HG02588 (cell line): ENCODE results near the gene TMEFF1.

Experiments
- ATAC-seq: cut with Tn5 transposase; IDR thresholded peaks from one replicate; pipeline ENCODE4 v1.9.1; 2021; ENCODE audit warnings: mild to moderate bottlenecking, moderate library complexity; ENCODE audit not compliant: unreplicated experiment

Gene TMEFF1

GRCh38 chr9:100447041-100447440 lies 25.9 kb upstream of the TMEFF1 start:
- no peak for ATAC-seq

DNA sequence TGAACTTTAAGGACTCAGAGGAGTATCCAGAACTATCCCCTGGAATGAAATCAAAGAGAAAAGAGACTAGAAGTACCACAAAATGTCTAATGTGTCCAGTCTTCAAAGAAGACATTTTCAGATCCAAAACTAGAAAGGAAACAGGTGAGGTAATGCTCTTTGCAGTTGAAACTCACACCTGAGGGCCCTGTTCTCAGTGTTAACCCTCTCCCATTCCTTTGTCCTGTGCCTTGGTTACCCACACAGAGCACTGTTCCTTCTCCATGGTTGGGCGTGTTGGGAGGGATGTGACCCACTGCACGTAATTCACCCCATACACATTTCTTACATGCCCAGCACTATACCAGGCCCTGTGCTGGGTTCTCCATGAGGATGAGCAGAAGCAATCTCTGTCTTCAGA lies 24.7 kb upstream of the TMEFF1 start:
- ATAC-seq: no peak

DNA sequence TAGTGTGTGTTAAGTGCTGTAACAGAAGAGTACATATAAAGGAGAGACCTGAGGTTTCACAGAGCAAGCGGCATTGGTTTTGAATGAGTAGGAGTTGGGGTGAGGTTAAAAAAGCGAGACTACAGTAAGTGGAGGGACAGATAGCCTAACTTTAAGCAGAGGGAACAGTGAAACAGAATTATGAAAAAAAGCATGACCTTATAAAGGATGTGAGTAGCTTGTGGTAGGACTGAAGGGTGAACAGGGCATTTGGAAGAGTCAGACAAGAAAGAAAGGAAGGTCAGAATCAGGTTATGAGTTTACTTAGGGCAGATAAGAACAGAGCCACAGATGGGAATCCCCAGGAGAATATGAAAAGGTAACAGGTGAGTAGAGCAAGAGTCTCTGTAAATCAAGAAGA lies 23.5 kb upstream of the TMEFF1 start:
- ATAC-seq: peak; percentile 54

GRCh38 chr9:100452894-100453293 lies 20.1 kb upstream of the TMEFF1 start:
- ATAC-seq: no peak

DNA sequence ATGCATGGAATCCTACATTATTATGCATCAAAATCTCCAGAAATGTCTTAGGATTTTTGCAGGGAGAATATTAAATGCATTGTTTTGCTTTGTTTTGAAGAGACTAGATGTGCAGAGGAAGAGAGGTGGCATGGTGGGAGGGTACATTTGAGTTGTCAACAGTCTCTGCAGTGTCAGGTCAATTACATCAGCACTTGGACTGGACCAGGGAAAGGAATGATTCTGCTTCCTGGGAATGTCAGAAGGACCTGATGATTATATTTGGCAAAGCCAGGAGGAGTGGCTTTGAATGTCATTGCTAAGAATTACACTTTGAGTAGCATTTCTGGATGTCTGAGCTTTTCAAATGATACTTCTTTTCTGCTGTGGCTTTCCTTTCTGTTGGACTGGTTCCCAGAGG lies 17.5 kb upstream of the TMEFF1 start:
- ATAC-seq: no peak

- ATAC-seq: no peak
These were observed 15.4 kb upstream of the TMEFF1 start for GRCh38 chr9:100457517-100457916.

GRCh38 chr9:100459963-100460362 lies 13.0 kb upstream of the TMEFF1 start:
- ATAC-seq: no peak

GRCh38 chr9:100465274-100465673 lies 7.7 kb upstream of the TMEFF1 start:
- ATAC-seq: no peak

- ATAC-seq: no peak
These were observed 7.2 kb upstream of the TMEFF1 start for GRCh38 chr9:100465761-100466160.

DNA sequence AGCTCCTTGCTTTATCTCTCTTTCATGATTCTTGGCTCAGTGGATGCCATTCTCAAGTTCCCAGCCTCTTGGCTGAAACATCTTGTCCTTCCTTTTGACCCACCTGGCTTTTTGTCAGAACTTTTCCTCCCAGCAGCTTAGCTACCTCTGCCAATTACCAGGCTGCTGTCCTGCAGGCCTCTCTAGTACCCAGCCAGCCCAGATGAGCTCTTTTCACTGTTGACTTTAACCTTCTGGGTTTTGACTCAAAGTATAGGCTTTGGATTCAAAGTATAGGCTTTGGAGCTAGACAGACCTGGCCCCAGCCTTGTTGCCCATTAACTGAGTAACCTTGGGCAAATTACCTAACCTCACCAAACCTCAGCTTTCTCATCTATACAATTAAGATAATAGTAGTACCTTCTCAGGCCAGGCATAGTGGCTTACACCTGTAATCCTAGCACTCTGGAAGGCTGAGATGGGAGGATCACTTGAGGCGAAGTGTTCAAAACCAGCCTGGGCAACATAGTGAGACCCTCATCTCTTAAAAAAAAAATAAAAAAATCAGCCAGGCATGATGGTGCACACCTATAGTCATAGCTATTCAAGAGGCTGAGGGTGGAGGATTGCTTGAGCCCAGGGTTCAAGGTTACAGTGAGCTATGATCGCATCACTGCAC lies 6.6 kb upstream of the TMEFF1 start:
- ATAC-seq: no peak

GRCh38 chr9:100466829-100467221 lies 6.1 kb upstream of the TMEFF1 start:
- ATAC-seq: no peak

DNA sequence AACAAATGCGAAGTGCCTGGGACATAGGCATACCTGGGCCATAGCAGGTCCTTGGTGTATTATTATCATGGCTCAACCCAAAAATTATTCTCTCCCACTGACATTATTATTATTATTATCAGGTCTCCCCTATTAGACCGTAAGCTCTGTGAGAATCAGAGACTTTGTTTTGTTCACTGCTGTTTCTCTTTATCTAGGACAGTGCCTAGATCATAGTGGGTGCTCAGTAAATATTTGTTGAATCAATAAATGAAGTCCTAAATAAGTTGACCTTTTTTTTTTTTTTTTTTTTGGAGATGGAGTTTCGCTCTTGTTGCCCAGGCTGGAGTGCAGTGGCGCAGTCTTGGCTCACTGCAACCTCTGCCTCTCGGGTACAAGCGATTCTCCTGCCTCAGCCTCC lies 4.9 kb upstream of the TMEFF1 start:
- ATAC-seq: no peak

DNA sequence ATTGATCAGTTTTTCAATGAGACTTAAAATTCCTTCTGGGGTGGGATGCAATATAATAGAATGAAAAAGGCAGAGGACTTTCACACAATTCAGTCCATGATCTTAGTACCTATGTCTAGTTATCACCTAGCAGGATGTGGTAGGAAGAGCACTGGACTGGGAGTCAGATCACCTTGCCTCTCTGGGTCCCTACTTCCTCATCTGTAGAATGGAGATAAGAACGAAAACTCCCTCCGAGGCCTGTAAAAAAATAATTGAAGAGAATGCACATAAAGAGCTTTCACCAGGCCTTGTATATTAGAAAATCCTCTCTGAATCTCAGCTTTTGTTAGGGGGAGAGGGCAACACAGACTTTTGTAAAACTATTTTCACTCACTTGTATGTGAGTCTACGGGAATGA lies 681 bp upstream of the TMEFF1 start:
- ATAC-seq: no peak

GRCh38 chr9:100473276-100474081 lies 530 bp downstream of the TMEFF1 start:
- ATAC-seq: peak; percentile 58

GRCh38 chr9:100474082-100474923 lies 1.4 kb downstream of the TMEFF1 start:
- ATAC-seq: no peak

DNA sequence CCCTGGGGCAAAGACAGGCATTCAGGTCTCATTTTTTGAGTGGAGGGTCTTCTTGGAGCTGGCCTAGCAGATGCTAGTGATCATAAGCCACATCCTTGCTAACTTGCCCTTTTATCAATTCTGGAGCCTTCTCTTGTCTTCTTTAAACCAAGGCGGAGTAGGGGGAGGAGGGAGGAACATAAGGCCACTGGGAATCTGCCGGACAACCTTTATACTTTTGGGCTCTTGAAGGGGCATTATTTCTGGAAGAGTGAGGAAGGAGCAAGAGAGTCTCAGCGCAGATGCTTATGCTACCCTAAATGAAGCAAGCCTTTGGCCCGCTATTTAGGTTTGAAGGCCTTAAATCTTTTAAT lies 2.0 kb downstream of the TMEFF1 start:
- ATAC-seq: no peak

DNA sequence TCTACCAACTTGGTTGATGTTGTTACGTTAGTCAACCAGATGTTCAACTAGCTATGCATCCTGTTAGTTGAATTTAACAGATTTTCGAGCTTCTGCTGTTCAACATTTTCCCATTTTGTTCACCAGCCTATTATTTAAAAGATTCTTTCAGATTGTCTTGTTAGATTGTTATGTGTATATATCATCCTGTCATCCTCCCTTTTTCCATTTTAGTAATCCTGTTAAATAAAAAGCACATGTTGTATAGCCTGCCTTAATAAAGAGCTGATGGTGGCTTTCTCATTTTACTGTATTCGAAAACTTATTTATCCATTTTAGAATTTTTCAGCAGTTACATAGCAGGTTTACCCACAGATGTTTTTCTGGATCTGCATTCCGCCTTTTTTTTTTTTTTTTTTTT lies 4.3 kb downstream of the TMEFF1 start:
- no peak for ATAC-seq

- no peak for ATAC-seq
These were observed 5.2 kb downstream of the TMEFF1 start for GRCh38 chr9:100478192-100478591.

DNA sequence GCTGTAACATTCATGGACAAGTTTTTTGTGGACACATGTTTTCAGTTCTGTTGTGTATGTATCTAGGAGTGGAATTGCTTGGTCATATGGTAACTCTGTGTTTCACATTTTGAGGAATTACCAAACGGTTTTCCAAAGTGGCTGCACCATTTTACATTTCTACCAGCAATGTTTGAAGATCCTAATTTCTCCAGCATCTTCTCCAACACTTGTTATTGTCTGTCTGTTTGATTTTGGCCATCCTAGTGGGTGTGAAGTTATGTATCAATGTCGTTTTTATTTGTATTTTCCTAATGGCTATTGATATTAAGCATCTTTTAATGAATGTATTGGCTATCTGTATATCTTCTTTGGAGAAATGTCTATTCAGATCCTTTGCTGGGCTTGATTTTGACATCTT lies 6.9 kb downstream of the TMEFF1 start:
- ATAC-seq: no peak

DNA sequence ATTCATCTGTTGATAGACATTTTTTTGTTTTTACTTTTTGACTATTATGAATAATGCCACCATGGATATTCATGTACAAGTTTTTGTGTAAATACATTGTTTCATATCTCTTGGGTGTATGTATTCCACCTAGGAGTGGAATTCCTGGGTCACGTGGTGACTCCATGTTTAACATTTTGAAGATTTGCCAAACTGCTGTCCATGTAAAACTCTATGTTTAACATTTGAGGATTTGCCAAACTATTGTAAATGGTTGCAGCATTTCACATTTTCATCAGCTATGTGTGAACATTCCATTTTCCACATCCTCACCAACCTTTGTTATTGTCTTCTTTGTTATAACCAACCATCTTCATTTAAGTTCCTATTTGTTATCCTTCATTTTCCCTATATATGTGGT lies 12.2 kb downstream of the TMEFF1 start:
- no peak for ATAC-seq

DNA sequence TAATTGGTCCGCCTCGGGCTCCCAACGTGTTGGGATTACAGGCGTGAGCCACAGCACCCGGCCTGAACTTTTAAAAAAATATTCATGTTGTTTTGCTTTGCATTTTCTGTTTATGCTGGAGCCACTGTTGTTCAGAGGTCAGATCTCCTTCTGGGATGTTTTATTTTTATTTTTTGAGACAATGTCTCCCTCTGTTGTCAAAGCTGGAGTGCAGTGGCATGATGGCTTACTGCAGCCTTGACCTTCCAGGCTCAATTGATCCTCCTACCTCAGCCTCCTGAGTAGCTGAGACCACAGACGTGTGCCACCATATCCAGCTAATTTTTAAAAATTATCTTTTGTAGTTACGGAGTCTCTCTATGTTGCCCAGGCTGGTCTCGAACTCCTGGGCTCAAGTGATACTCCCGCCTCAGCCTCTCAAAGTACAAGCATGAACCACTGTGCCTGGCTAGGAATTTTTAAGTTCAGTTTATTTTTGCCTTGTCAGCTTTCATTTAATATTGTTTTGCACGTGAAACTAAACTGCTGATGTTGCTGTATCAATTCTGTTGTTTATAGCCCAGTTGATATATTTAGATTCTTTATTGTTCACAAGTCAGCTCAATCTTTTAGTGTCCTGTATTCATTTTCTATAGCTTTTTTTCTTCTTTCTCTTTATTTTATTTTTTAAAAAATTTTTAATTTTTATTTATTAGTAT lies 13.7 kb downstream of the TMEFF1 start:
- no peak for ATAC-seq
